ENCODE data around the gene PTPRD.
"Not testable (repeated sequence)": the region's sequence is repeated elsewhere in the genome, so short reads cannot be mapped to it uniquely, and the experiment has no call there.

Gene PTPRD

DNA sequence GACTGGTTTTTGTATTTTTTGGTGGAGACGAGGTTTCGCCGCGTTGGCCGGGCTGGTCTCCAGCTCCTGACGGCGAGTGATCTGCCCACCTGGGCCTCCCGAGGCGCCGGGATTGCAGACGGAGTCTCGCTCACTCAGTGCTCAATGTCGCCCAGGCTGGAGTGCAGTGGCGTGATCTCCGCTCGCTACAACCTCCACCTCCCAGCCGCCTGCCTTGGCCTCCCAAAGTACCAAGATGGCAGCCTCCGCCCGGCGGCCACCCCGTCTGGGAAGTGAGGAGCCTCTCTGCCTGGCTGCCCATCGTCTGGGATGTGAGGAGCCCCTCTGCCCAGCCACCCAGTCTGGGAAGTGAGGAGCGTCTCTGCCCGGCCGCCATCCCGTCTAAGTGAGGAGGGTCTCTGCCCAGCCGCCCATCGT, 163.6 kb downstream of the PTPRD start:
- not testable (repeated sequence) for DNase-seq

DNA sequence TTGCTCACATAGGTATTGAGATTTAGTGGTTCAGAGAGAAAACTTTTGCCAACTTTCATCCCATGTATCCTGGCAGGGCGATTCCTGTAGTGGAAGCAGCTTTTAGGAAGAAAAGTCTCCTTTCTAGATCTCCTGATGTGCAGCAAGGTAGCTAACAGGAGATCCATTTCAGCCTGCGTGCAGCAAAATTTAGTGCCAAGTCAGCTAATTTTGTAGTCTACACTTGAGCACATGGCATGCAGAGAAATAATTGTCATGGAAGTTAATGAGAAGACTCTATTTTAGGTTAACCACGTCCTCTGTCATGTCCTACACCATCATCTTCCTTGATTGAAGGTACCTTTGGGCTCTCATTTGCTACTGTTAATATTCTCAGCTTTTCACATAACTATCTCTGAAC, 165.8 kb downstream of the PTPRD start:
- DNase-seq: no peak

DNA sequence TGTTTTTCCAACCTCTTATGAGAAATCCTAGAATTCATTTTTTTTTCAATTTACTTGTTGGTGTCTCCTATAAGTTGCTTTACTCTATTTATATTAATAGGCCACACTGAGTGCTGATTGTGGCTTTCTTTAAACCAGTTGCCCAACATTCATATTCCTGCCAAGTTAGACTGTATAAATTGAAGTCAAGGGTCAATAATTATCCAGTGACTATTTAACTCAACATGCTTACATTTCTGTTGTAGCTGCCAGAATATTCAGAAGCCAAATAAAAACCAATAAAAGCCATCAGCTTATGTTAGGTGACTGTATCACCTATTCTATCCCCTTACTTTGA, 169.0 kb downstream of the PTPRD start:
- DNase-seq: no peak

DNA sequence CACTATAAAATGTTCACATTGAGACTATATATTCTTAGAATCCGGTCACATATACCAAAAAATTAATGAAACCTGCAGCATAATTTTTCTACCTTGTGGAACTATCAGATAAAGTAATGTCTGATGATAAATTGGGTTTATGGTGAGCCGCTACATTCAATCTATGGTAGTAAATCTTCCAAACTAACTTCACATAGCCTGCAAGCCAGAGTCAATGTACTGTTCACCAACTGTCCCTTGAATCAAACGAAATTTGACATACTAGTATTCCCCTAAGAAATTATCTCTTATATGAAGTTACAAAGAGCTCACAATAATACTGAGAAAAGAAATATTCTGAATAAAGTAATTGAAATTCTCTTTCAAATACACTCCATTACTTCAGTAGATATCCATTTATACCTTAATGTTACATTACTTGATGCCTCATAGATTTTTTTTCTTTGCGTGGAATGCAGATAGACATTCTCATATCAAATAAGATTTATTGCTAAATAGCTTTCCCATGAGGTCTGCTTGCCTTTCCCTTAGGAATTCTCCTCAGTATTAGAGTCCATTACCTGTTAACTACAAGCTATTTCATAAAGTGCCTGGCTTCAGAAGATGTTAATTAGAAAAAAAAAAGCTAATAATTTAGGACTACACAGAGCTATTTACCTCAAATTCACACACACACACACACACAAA, 169.5 kb downstream of the PTPRD start:
- DNase-seq: no peak

DNA sequence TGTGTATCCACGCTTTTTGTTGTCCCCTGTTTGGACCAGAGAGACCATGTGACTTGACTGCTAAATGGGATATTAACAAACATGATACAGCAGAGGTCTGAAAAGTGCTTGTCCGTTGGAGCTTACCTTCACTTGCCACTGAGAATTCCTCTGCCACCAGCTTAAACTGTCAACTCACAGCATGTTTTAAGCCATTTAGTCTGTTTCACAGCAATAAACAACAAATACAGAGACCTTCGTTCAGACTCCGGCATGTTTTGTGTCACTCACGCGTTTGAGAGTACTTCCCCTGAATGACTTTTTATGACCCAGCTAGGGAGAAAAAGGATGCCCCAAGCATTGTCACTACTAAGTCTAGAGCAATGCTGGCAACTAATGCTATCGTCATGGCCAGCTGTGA, 173.8 kb downstream of the PTPRD start:
- no peak for DNase-seq

DNA sequence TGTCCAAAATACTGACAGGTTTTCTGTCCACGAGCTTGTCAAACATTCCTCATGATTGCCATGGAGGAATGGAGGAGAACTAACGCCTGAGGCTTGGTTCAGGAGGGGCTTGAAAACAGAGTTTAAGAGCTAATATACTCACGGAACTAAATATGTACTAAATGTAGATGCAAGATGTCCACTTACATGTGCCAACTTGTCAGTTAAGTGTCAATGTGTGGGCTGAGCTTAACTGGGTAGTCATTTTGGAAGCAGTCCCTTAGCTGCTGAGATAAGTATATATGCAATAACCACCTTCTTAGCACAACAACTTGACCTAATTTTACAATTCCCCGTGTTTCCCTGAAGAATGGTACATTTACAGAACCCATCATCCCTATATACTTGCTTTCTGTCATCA, 176.0 kb downstream of the PTPRD start:
- DNase-seq: no peak

DNA sequence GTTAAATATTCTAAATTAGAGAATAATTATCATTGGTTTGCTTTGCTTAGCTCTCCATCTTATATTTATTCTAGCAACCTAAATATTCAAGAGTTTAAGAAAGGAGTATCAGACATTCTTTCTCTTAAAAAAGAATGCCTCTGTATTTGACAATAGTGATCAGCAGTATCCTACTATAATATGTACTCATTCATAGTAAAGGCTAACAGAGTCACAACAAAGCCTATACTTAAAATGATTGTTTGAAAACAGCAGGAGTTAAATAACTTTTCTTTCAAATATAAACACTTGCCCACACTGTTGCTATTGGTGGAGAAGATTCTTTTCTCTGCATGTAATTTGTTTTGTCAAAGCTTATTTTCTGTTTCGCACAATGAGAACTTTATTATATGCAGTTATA, 178.4 kb downstream of the PTPRD start:
- no peak for DNase-seq

DNA sequence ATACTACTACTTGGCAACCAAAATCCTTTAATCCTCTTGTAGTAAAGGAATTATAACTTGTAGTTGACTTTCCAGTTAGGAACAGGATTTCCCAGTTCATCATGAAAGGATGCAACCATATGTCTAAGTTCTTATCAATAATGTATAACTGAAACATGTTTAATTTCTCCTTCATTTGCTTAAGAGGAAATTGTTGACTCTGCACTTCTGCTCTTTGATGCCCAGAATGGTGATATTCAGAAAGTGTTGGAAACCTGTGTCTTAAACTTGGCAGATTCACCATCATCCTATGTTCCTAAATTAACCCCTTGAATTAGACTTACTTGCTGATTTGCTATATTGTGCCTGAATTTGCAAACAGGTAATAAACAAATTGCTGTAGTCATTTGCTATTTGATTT, 201.5 kb downstream of the PTPRD start:
- DNase-seq: no peak

DNA sequence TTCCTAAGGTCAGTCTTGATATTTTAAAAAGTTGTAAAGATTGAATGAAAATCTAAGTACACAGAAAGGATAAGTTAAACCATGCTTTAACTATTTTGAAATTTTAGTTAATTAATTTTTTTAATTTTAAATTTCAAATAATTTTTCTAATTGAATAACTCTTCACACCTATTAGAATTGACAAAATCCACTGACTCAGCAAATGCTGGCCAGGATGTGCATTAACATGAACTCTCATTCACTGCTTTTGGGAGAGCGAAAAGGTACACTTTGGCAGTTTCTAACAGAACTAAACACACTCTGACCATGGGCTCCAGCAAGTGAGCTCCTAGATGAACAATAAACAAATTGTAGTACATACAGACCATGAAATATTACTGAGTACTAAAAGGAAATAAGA, 209.5 kb downstream of the PTPRD start:
- no peak for DNase-seq

DNA sequence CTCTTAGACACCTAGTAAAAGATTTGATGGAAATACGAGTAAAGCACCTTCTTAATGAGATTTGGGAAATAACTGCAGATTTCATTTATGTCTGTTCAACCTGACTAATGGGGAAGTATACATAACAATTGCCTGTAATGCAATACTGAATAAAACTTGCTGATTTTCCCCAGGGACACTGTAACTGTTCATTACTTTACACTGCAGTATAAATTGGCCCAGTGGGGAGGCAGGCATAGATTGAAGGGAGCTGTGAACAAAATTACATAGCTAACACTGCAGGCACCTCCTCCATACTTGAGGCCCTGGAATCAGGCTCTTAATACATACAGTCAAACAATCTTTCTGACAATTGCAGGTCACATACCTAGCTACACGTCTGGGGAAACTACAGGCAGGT, 216.2 kb downstream of the PTPRD start:
- DNase-seq: peak; percentile 83

DNA sequence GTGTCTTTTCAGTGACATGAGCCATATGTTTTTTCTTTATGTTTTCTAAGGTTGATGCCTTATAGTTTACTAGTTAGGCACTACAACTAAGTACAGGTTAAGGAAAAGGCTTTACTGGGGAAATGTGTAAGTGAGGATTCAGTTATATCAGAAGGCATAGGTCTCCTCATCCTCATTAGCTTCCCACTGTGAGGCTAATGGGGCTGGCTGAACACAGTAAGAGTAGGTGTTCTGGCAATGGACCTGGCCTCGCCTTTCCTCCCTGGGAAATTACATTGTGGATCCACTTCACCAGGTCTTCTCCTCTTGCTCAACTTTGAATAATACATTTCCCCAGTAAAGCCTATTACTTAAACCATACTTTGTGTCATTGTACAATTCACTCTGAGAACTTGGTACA, 225.5 kb downstream of the PTPRD start:
- DNase-seq: no peak

DNA sequence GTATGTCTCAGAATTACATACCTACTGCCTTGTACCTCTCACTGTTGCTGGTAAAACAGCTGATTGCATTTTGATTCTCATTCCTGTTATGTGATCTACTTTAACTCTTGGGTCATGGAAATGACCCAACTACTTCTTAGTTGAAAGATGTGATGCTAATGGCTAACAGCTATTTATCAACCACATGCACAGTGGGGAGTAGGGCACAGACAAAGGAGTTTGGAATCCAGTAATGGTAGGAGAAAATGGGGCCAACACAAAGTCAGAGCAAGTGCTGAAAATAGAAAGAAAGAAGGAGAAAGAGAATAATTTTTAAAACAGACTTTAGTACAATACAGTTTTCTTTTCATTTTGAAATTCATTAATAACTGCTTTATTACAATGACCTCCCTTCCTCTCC, 241.0 kb downstream of the PTPRD start:
- DNase-seq: no peak

DNA sequence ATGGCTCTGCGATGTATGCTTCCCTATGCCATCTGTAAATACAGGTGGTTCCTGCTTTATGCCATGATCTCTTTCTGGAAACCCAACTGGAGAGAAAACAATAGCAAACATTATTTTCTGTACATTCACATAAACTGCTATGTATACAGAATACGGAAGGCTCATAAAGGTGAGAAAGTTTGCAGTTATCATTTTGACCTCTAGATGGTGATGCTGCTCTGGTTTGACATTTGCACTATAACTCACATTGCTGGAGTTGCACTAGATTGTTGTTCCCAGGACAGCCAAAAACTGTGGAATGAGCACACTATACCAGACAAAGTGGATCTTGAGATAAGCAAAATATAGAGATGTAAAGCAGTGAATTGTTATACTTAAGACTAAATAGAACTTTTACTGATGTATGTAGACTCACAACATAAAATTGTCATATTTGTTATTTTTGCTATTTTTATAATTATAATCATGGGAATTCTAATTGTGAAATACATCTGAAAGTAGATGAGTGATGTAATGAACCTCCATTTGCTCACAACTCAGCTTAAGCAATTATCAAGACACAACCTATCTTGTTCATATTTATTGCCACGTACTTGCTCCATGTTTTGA, 246.5 kb downstream of the PTPRD start:
- DNase-seq: peak; percentile 44

DNA sequence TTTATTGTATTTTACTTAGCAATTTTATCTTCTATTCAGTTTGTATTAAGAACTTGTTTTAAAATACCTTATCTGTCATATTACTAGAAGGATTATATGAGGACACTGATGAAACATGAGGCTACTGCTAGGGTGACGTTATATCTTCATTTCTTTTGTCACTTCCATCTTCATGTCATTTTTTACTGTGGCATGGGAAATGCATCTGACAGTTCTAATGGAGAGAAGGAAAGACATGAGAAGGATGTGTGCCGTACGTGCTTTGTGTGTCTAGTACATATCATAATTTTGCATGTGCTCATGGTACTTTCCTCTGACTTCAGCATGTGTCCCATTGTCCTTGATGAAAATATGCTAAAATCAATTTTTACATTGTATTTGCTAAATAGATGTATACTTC, 258.2 kb downstream of the PTPRD start:
- no peak for DNase-seq

DNA sequence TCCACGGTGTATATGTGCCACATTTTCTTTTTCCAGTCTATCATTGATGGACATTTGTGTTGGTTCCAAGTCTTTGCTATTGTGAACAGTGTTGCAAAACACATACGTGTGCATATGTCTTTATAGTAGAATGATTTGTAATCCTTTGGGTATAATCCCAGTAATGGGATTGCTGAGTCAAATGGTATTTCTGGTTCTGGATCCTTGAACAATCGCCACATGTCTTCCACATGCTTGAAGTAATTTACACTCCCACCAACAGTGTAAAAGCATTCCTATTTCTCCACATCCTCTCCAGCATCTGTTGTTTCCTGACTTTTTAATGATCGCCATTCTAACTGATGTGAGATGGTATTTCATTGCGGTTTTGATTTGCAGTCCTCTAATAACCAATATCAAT, 267.2 kb downstream of the PTPRD start:
- not testable (repeated sequence) for DNase-seq

DNA sequence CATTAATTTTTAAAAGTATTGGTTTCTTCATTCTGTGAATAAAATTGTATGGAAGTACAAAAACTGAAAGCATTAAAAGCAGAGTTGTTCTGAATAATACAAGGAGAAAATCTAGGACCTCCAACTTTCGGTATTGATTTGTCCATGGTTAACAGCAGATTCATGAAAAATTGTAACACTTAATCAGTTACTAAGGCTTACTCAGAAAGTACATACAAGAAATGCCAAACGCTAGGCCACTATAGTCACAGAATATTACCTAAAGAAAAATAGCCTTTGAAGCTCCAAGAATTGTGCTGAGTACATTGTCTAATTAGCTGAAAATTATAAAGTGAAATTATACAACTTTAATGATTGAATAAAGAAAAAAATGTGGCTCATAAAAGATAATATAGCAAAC, 271.7 kb downstream of the PTPRD start:
- DNase-seq: no peak

DNA sequence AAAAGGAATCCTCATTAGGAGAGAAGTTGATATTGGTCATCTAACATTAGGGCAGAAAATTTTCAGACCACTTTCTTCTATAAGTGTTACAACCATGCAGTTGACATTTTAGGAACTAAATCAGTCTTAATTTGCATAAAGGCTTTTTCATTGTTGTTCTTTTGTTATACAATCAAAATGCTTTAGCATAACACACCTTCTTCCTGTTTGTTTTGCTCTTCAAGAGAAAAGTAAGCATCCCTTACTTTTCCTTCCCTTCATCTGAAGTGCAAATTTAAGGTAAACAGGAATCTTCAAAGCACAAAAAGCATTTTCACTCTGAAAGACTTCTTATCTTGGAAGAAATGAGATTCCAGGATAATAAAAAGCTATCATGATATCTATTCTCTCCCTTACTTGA, 273.6 kb downstream of the PTPRD start:
- no peak for DNase-seq

DNA sequence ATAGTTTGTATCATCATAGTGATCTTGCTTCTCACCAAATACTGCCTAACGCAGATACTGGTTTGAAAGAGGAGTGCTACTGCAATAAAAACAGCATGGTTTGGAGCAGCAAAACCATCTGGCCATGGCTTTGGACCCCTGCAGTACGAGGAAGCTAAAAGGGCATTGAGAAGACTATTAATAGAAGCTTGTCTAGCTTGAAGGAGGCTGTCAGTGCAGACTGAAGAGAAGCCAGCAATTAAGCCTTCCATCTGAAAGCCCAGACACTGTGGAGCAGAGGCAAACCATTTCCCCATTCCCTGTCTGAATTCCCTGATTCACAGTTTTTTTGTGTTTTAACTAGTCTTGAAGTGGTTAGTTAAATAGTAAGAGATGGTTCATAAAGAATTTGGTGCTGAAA, 281.6 kb downstream of the PTPRD start:
- no peak for DNase-seq

DNA sequence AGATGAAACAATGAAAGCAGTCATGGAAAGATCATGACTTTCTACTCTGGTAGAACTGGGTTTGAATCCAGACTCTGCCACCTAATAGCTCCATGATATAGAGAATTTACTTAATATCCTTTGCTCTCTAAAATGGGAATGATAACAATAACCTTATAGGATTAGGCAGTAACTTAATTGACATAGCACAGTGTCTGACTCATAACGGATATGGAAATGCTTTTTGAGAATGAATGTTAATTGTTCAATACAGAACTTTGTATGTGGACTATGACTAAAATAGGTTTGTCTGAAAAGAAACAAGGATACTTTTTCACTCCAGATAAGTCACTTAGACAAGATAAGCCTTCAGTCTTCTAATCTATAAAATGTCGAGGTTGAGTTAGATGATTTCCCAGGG, 330.7 kb downstream of the PTPRD start:
- DNase-seq: no peak

DNA sequence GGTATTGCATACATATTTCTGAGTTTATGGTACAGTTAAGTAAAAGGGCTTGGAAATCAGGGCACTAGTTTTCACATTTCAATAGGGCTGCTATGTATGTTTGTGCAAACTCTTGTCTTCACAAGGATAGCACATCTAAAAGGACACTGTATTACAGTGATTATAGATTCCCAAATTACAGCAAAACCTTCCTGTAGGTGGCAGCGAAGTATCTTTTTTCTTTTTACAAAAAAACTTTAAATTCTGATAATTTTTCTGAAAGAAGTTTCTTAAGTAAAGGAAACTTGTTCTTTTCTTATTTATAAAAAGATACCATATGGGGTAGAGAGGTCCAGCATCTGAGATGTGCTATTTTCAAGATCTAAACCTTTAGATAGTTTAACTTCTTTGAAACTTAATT, 337.8 kb downstream of the PTPRD start:
- no peak for DNase-seq

DNA sequence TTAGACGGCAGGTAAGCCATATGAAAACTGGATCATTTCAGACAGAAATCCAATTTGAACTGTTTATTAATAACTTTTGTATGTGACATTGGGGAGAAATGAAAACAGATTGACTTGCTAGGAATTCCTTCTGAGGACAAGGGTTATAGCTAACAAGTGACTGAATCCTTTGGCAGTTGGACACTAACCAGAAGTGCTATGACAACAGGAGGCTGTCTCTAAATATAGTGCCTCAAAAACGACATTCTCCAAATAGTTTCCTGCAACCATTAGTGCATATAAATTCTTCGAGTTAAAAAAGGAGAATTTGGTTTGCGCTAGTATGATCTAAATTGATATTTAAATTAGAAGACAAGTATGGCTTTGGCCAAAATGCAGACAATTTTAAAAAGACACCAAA, 338.6 kb downstream of the PTPRD start:
- DNase-seq: no peak

DNA sequence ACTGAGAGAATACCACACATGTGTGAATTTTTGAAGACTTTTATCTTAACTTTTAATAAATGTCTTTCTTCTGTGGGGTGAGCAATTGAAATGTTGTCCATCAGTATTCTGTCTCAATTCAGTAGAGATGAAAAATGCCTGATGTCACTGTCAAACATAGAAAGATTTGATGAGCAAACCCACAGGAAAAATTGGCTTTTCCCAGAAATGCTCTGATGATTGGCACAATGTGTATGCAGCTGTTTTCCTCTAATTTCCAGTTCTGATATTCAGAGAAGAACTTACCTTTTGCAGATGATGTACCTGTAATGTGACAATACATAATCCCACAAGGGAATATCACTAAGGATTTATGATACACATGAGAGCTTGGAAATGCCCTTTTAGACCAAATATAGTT, 340.0 kb downstream of the PTPRD start:
- no peak for DNase-seq

DNA sequence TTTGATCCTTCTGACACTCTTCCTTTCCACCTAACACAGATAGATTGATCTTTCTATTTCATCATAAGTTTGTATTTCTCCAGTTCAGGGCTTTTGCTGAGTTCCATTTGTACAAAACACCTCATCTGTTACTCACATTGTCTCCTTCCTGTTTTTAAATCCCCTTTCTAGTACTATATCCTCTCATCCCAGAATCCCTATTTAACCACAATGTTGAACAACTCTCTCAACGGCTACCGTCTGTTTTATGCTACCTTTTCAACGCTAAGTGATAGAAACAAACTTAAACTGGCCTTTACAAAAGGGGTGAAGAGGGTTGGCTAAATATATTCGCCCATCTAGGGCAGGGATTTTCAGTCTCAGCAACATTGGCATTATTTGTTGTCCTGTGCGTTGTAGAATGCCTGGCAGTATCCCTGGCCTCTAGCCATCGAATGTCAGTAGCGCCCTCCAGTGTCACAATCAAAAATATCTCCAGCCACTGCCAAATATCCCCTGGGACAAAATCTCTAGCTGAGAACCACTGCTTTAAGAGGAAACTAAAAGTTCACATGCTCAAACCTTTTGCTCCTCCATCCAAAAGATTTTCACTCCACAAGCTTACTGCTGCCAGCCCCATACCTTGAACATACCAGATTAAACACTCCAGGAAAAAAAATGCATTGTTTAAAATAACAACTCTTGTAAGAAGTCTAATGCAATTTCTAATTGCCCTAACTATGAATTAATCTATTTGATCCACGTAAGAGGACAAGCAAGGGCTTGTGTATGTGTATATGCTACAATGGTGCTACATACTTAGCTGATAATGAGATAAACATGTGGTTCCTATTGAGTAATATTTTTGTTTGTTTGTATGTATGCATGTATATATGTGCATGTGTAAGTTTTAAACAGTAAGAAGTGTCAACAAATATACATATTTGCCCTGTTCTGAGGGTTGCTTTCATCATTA, 344.0 kb downstream of the PTPRD start:
- DNase-seq: peak; percentile 55

DNA sequence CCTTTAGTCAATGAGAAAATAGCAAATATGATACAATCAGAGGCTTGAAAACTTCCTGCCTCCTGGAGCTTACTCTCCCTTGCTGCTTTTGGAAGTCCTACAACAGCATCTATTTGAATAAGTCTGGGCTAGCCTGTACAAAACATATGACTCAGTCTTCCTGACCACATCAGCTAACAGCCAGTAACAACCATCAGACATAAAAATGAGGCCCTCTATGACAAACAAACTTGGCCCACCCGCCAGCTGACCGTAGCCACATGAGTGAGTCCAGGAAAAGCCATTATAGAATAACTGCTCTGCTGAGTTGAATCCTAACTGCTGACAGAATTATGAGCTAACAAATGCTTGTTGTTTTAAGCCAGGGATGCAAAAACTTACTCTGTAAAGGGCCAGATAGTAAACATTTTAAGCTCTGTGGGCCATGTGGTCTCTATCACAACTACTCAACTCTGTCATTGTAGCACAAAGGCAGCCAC, 347.6 kb downstream of the PTPRD start:
- DNase-seq: no peak
